ENCODE data around the gene WDFY4.

DNA sequence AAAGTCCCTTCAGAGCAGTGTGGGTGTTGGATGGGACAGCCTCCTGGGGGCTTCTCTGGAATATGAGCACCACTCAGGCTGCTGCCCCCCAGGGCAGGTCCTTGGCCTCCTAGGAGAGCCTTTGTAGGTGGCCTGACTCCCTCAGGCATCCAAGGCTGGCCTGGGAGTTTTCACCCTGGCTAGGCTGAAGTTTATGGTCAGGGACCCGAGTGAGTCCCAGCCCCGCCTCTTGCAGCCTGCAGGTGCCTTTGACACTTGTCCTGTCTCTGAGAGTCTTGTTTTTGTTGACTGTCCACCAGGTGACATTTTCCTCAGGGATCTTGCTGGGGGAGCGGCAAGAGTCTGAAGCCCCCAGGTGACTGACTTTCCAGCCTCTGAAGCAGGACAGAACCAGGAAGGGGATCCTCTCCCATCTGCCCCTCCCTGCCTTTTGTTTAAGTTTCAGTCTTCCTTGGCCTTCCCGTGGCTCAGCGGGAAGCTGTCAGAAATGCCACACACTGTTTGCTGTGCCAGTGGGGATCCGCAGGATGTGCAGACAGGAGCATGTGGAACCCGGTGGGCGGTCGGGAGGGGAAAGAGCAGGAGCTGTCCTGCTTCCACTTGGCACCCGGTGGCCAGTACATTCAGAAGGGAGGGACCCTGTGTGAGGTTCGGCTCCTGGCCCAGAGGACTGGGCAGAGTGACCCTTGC, 195.5 kb downstream of the WDFY4 start:
- TF ChIP-seq RFX5 (IDR thresholded peaks at IDR 0.05; ENCODE audit: low read depth, low read length) (no peak), TCF7L2 (IDR thresholded peaks at IDR 0.05; ENCODE audit: low read depth, low read length) (no peak), TEAD4 (IDR thresholded peaks at IDR 0.05; ENCODE audit: low read length) (no peak), TEAD4 (CRISPR knock-in tag; IDR thresholded peaks at IDR 0.05; ENCODE audit: borderline replicate concordance) (no peak), CBX8 (IDR thresholded peaks at IDR 0.05; ENCODE audit: borderline replicate concordance, extremely low read depth, low read depth, low read length, poor library complexity, severe bottlenecking) (no peak), SP1 (CRISPR knock-in tag; IDR thresholded peaks at IDR 0.05) (no peak), ZNF695 (CRISPR knock-in tag; IDR thresholded peaks at IDR 0.05) (no peak)
- TF ChIP-seq, protein P1, sequence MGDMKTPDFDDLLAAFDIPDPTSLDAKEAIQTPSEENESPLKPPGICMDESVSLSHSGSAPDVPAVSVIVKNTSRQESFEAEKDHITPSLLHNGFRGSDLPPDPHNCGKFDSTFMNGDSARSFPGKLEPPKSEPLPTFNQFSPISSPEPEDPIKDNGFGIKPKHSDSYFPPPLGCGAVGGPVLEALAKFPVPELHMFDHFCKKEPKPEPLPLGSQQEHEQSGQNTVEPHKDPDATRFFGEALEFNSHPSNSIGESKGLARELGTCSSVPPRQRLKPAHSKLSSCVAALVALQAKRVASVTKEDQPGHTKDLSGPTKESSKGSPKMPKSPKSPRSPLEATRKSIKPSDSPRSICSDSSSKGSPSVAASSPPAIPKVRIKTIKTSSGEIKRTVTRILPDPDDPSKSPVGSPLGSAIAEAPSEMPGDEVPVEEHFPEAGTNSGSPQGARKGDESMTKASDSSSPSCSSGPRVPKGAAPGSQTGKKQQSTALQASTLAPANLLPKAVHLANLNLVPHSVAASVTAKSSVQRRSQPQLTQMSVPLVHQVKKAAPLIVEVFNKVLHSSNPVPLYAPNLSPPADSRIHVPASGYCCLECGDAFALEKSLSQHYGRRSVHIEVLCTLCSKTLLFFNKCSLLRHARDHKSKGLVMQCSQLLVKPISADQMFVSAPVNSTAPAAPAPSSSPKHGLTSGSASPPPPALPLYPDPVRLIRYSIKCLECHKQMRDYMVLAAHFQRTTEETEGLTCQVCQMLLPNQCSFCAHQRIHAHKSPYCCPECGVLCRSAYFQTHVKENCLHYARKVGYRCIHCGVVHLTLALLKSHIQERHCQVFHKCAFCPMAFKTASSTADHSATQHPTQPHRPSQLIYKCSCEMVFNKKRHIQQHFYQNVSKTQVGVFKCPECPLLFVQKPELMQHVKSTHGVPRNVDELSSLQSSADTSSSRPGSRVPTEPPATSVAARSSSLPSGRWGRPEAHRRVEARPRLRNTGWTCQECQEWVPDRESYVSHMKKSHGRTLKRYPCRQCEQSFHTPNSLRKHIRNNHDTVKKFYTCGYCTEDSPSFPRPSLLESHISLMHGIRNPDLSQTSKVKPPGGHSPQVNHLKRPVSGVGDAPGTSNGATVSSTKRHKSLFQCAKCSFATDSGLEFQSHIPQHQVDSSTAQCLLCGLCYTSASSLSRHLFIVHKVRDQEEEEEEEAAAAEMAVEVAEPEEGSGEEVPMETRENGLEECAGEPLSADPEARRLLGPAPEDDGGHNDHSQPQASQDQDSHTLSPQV (IDR thresholded peaks at IDR 0.05) = no peak
- TF ChIP-seq, protein P2, sequence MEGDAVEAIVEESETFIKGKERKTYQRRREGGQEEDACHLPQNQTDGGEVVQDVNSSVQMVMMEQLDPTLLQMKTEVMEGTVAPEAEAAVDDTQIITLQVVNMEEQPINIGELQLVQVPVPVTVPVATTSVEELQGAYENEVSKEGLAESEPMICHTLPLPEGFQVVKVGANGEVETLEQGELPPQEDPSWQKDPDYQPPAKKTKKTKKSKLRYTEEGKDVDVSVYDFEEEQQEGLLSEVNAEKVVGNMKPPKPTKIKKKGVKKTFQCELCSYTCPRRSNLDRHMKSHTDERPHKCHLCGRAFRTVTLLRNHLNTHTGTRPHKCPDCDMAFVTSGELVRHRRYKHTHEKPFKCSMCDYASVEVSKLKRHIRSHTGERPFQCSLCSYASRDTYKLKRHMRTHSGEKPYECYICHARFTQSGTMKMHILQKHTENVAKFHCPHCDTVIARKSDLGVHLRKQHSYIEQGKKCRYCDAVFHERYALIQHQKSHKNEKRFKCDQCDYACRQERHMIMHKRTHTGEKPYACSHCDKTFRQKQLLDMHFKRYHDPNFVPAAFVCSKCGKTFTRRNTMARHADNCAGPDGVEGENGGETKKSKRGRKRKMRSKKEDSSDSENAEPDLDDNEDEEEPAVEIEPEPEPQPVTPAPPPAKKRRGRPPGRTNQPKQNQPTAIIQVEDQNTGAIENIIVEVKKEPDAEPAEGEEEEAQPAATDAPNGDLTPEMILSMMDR (IDR thresholded peaks at IDR 0.05 in 2 of 3, conservative IDR thresholded peaks at IDR 0.05 in 1 of 3; ENCODE audit: insufficient read depth in 2 of 3, low read depth in 1 of 3, low read length in 3 of 3) = no peak
- TF ChIP-seq, protein P3, sequence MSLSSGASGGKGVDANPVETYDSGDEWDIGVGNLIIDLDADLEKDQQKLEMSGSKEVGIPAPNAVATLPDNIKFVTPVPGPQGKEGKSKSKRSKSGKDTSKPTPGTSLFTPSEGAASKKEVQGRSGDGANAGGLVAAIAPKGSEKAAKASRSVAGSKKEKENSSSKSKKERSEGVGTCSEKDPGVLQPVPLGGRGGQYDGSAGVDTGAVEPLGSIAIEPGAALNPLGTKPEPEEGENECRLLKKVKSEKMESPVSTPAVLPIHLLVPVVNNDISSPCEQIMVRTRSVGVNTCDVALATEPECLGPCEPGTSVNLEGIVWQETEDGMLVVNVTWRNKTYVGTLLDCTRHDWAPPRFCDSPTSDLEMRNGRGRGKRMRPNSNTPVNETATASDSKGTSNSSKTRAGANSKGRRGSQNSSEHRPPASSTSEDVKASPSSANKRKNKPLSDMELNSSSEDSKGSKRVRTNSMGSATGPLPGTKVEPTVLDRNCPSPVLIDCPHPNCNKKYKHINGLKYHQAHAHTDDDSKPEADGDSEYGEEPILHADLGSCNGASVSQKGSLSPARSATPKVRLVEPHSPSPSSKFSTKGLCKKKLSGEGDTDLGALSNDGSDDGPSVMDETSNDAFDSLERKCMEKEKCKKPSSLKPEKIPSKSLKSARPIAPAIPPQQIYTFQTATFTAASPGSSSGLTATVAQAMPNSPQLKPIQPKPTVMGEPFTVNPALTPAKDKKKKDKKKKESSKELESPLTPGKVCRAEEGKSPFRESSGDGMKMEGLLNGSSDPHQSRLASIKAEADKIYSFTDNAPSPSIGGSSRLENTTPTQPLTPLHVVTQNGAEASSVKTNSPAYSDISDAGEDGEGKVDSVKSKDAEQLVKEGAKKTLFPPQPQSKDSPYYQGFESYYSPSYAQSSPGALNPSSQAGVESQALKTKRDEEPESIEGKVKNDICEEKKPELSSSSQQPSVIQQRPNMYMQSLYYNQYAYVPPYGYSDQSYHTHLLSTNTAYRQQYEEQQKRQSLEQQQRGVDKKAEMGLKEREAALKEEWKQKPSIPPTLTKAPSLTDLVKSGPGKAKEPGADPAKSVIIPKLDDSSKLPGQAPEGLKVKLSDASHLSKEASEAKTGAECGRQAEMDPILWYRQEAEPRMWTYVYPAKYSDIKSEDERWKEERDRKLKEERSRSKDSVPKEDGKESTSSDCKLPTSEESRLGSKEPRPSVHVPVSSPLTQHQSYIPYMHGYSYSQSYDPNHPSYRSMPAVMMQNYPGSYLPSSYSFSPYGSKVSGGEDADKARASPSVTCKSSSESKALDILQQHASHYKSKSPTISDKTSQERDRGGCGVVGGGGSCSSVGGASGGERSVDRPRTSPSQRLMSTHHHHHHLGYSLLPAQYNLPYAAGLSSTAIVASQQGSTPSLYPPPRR (CRISPR knock-in tag; IDR thresholded peaks at IDR 0.05; ENCODE audit: borderline replicate concordance) = no peak
